Uterus (tissue), 4 donors: ENCODE results near the gene AARSD1. TPM values are rescaled to one million over a fixed set of nuclear protein-coding genes. Genes with fewer than 3 reads are reported as not detected.
"Not testable (repeated sequence)": the region's sequence is repeated elsewhere in the genome, so short reads cannot be mapped to it uniquely, and the experiment has no call there.

Experiments
- DNase-seq, 2 donors: peaks; one replicate each; pipeline ENCODE4 v3.0.0-alpha.2; 2019 to 2020
- H3K27ac ChIP-seq, 2 donors: fragments of 200-600 bp; sonication (generic); 1 replicate in 1 of 2; 2 replicates in 1 of 2; pipeline ENCODE4 v1.5.1; 2016 to 2018
- H3K27me3 ChIP-seq, 2 donors: fragments of 200-600 bp; sonication (generic); one replicate each; pipeline ENCODE4 v1.5.1; 2018 to 2019; ENCODE audit warnings: control low read depth in 1 of 2
- H3K36me3 ChIP-seq, 2 donors: fragments of 200-600 bp; sonication (generic); one replicate each; pipeline ENCODE4 v1.5.1; 2019; ENCODE audit warnings: control low read depth in 1 of 2
- H3K4me1 ChIP-seq, 2 donors: fragments of 200-600 bp; sonication (generic); one replicate each; pipeline ENCODE4 v1.5.1; 2018 to 2019; ENCODE audit warnings: control low read depth in 1 of 2
- H3K4me3 ChIP-seq, 2 donors: fragments of 200-600 bp; sonication (generic); 1 replicate in 1 of 2; 2 replicates in 1 of 2; pipeline ENCODE4 v1.5.1; 2018 to 2019; ENCODE audit warnings: mild to moderate bottlenecking in 1 of 2
- H3K9me3 ChIP-seq, 2 donors: fragments of 200-600 bp; sonication (generic); one replicate each; pipeline ENCODE4 v1.5.1; 2019; ENCODE audit warnings: control low read depth in 1 of 2
- POLR2A ChIP-seq, 2 donors: fragments of 450-650 bp; IDR thresholded peaks; one replicate each; pipeline ENCODE4 v1.6.1; 2016; ENCODE audit warnings: antibody characterized with exemption in 2 of 2, mild to moderate bottlenecking in 1 of 2, moderate library complexity in 1 of 2
- intact Hi-C: fragments of 100-400 bp; cut with DNase I; formaldehyde crosslinking; loops from one replicate; pipeline ENCODE4 v1.15.1; 2023; ENCODE audit warnings: low total_unique reads
- total RNA-seq, 4 donors: library from RNA; depleted of rRNA in 3 of 4; stranded (reverse); fragments of >200 nt in 3 of 4; gene quantifications; one replicate each; pipeline versions ENCODE4 v1.1.0 to v1.2.4, GENCODE V29; 2014 to 2023
- TF ChIP-seq, protein P1 (sequence below), 4 experiments: fragments of 200-600 bp in 2 of 4; fragments of 450-650 bp in 2 of 4; sonication (generic) in 2 of 4; IDR thresholded peaks; one replicate each; pipeline ENCODE4 v1.5.1; 2016 to 2019; ENCODE audit warnings: antibody characterized with exemption in 4 of 4, mild to moderate bottlenecking in 2 of 4, moderate library complexity in 1 of 4
- donor health status: DM: yes; HTN: yes; CAD: no.

The AARSD1 gene
- total RNA-seq, 4 donors from 2014 or later, result 5.6 to 69.9 (median 32.6) TPM

DNA sequence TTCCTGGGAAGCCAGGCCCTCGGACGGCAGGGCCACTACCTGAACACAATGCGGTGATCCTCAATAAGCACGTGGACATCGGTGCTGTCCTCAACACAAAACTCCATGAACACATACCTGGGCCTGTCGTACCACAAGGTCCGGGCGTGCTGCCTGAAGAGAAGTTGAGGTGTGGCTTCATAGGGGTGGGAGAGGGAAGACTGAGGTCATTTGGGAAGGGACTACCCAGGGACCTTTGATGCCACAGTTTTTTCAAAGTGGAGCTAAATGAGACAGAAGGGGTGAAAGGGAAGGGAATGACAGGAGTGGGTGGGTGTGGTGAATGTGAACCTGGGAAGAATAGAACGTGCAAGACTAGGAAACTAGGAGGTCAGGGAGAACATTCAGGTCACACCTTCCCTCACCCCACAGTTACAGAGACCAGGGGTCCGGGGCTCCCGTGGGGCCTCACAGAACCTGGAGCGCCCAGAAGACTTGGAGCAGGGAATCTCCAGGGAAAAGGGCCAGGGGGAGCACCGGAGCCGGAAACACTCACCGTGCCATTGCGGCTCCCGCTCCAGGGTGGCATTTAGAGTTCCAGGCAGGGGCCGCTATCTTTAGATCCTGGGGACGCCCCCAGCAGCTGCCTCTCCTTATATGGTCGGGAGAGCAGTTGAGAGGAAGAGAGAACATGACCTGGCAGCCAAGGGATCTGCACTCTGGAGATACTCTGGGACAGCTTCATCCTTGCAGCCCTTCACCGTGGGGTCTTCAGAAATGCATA is 15.4 kb upstream of the AARSD1 start, which contains the start of gene PTGES3L:
TSS of gene PTGES3L (minus strand) at position 570 of the 763 bp plus-strand sequence. CDS start at position 543, 27 bp downstream.
- peak within 1 kb of the TSS; percentile 54 to 87 for H3K4me3 ChIP-seq
- no peaks in the 10 kb centered on the region for H3K36me3 ChIP-seq
- DNase-seq, result peak; percentile 45 to 48
- peak within 1 kb of the TSS; percentile 58 to 74 for H3K27ac ChIP-seq
- intact Hi-C loops, result no loop called here
- H3K4me1 ChIP-seq, result no peaks in the 10 kb centered on the region
- H3K9me3 ChIP-seq, result no peaks in the 10 kb centered on the region
- no peaks in the 10 kb centered on the region for H3K27me3 ChIP-seq
- no peak for TF ChIP-seq POLR2A (IDR thresholded peaks at IDR 0.05)
- TF ChIP-seq, protein P1, sequence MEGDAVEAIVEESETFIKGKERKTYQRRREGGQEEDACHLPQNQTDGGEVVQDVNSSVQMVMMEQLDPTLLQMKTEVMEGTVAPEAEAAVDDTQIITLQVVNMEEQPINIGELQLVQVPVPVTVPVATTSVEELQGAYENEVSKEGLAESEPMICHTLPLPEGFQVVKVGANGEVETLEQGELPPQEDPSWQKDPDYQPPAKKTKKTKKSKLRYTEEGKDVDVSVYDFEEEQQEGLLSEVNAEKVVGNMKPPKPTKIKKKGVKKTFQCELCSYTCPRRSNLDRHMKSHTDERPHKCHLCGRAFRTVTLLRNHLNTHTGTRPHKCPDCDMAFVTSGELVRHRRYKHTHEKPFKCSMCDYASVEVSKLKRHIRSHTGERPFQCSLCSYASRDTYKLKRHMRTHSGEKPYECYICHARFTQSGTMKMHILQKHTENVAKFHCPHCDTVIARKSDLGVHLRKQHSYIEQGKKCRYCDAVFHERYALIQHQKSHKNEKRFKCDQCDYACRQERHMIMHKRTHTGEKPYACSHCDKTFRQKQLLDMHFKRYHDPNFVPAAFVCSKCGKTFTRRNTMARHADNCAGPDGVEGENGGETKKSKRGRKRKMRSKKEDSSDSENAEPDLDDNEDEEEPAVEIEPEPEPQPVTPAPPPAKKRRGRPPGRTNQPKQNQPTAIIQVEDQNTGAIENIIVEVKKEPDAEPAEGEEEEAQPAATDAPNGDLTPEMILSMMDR (IDR thresholded peaks at IDR 0.05), result no peak

DNA sequence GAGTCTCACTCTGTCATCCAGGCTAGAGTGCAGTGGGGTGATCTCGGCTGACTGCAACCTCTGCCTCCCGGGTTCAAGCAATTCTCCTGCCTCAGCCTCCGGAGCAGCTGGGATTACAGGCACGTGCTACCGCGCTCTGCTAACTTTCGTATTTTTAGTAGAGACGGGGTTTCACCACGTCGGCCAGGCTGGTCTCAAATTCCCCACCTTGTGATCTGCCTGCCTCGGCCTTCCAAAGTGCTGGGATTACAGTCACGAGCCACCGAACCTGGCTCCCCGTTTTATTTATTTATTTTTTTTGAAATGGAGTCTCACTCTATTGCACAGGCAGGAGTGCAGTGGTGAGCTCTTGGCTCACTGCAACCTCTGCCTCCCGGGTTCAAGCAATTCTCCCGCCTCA is 11.4 kb upstream of the AARSD1 start:
- H3K27me3 ChIP-seq, H3K4me3 ChIP-seq, H3K36me3 ChIP-seq, DNase-seq, intact Hi-C loops, H3K4me1 ChIP-seq, H3K9me3 ChIP-seq, H3K27ac ChIP-seq: not testable (repeated sequence)

DNA sequence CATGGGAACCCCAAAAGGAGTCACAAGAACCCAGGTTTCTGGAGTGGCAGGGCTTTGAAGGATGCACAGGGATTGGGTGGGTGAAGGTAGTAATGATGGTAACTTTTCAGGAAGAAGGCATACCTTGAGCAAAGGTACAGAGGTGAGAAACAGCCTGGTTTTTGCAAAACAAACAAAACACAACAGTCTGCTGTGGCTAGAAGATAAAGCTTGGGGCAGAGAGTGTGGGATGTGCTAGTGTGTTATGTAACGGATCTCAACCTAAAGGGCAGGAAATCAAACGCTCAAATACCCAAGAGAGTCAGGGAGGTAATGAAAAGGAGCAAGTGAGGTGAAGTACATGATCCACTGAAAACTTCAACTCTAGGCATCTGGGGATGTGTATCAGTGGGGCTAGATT is 11.0 kb upstream of the AARSD1 start:
- Histone ChIP-seq H3K36me3 (no peaks in the 10 kb centered on the region), H3K27me3 (no peaks in the 10 kb centered on the region), H3K9me3 (no peaks in the 10 kb centered on the region), H3K27ac (no peak overlapping the region), H3K4me3 (no peak overlapping the region), H3K4me1 (no peaks in the 10 kb centered on the region)
- no peak for DNase-seq
- intact Hi-C loops, result no loop called here
- no peak for TF ChIP-seq POLR2A (IDR thresholded peaks at IDR 0.05)
- TF ChIP-seq, protein P1 (IDR thresholded peaks at IDR 0.05), result no peak

DNA sequence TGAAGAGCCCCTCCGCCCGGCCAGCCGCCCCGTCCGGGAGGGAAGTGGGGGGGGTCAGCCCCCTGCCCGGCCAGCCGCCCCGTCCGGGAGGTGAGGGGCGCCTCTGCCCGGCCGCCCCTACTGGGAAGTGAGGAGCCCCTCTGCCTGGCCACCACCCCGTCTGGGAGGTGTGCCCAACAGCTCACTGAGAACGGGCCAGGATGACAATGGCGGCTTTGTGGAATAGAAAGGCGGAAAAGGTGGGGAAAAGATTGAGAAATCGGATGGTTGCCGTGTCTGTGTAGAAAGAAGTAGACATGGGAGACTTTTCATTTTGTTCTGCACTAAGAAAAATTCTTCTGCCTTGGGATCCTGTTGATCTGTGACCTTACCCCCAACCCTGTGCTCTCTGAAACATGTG is 9.1 kb upstream of the AARSD1 start:
- H3K27me3 ChIP-seq, H3K36me3 ChIP-seq, H3K4me3 ChIP-seq, intact Hi-C loops, H3K9me3 ChIP-seq, DNase-seq, H3K4me1 ChIP-seq, H3K27ac ChIP-seq: not testable (repeated sequence)

DNA sequence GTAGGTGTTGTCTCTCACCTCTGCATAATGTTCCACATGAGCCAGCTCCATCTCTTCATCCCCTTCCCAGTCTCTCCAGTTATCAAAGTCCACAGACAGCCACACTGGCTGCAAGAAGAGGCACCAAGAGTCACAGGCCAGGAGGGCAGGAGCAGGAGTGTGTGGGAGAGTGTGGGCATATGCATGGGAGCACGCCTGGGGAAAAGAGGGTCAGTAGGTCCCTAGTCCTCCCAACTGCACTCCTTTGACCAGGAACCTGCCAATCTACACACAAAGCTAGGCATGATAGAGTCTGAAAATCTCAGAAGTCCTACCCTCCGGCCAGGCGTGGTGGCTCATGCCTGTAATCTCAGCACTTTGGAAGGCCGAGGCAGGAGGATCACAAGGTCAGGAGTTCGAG is 7.3 kb upstream of the AARSD1 start:
- Histone ChIP-seq H3K27ac (no peak overlapping the region), H3K9me3 (no peaks in the 10 kb centered on the region), H3K27me3 (no peaks in the 10 kb centered on the region), H3K36me3 (no peaks in the 10 kb centered on the region), H3K4me1 (no peaks in the 10 kb centered on the region), H3K4me3 (no peak overlapping the region)
- intact Hi-C loops, result no loop called here
- DNase-seq, result no peak
- no peak for TF ChIP-seq POLR2A (IDR thresholded peaks at IDR 0.05)
- TF ChIP-seq, protein P1 (IDR thresholded peaks at IDR 0.05), result no peak

DNA sequence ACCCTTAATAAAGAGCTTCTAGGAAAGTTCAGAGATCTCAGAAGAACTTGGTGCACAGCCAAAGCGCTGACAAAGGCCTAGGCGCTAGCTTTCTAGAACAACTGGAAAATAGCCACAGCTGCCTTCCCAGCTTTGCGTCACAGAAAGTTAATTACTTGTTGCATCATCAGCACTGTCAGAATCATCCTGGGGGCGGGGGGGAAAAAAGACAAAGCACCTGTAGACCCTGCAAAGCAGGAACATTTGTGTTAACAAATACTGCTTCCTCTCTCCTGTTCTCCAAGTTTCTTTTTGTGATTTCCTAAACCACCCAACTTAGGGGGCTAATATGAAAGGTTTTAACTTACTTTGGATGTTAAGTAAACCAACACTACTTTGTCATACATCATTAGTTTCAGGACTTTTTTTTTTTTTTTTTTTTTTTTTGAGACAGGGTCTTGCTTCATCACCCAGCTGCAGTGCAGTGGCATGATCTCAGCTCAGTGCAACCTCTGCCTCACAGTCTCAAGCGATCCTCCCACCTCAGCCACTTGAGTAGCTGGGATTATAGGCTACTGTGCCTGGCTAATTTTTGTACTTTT is 4.8 kb upstream of the AARSD1 start:
- Histone ChIP-seq H3K9me3 (no peaks in the 10 kb centered on the region), H3K4me3 (no peak overlapping the region), H3K27ac (no peak overlapping the region), H3K36me3 (no peaks in the 10 kb centered on the region), H3K27me3 (no peaks in the 10 kb centered on the region), H3K4me1 (no peaks in the 10 kb centered on the region)
- no peak for DNase-seq
- intact Hi-C loops, result no loop called here
- TF ChIP-seq, protein P1 (IDR thresholded peaks at IDR 0.05), result no peak
- TF ChIP-seq POLR2A (IDR thresholded peaks at IDR 0.05), result no peak
